ENCODE measurements around the gene FGF11.

GRCh38 chr17:7398612-7399011 lies 40.7 kb upstream of the FGF11 start:
- TF ChIP-seq CTCF (IDR thresholded peaks at IDR 0.05) (no peak), POLR2A (IDR thresholded peaks at IDR 0.05) (no peak)
